HG03139 (cell line): ENCODE measurements around the gene RTEL1.
"Not testable (repeated sequence)": the region's sequence is repeated elsewhere in the genome, so short reads cannot be mapped to it uniquely, and the experiment has no call there.

ENCODE experiments used
- ATAC-seq: cut with Tn5 transposase; IDR thresholded peaks from one replicate; pipeline ENCODE4 v1.9.1; 2021; ENCODE audit not compliant: unreplicated experiment

Gene RTEL1

GRCh38 chr20:63668351-63668750, 10.2 kb downstream of the RTEL1 start:
- no peak for ATAC-seq

- ATAC-seq: not testable (repeated sequence)
Measured at GRCh38 chr20:63671695-63672094, 13.6 kb downstream of the RTEL1 start.

- no peak for ATAC-seq
Measured at GRCh38 chr20:63672666-63673065, 14.6 kb downstream of the RTEL1 start.

- ATAC-seq: no peak
Measured at GRCh38 chr20:63673951-63674350, 15.8 kb downstream of the RTEL1 start.

GRCh38 chr20:63675681-63676368, 17.7 kb downstream of the RTEL1 start:
- ATAC-seq: no peak

GRCh38 chr20:63678071-63678470, 20.0 kb downstream of the RTEL1 start:
- no peak for ATAC-seq

- no peak for ATAC-seq
Measured at GRCh38 chr20:63678667-63679465, 20.8 kb downstream of the RTEL1 start.

GRCh38 chr20:63679799-63680305, 21.7 kb downstream of the RTEL1 start:
- ATAC-seq: no peak

GRCh38 chr20:63680427-63680826, 22.3 kb downstream of the RTEL1 start:
- no peak for ATAC-seq

GRCh38 chr20:63680857-63681608, 22.9 kb downstream of the RTEL1 start:
- no peak for ATAC-seq

GRCh38 chr20:63681609-63682142, 23.6 kb downstream of the RTEL1 start:
- ATAC-seq: no peak

GRCh38 chr20:63682384-63683139, 24.4 kb downstream of the RTEL1 start:
- no peak for ATAC-seq

GRCh38 chr20:63685269-63686026, 27.3 kb downstream of the RTEL1 start:
- no peak for ATAC-seq

GRCh38 chr20:63686094-63686491, 28.0 kb downstream of the RTEL1 start:
- ATAC-seq: no peak

GRCh38 chr20:63686492-63687321, 28.6 kb downstream of the RTEL1 start:
- no peak for ATAC-seq

GRCh38 chr20:63687419-63688178, 29.5 kb downstream of the RTEL1 start:
- no peak for ATAC-seq

- ATAC-seq: no peak
Measured at GRCh38 chr20:63688228-63689045, 30.3 kb downstream of the RTEL1 start.
